Dedifferentiated amniotic fluid mesenchymal stem cell (primary cell): ENCODE data around the gene MACROD2.

Experiments used
- DNase-seq: peaks from one replicate; pipeline ENCODE4 v3.0.0-alpha.2; 2016; ENCODE audit errors: extremely low spot score

Gene MACROD2

GRCh38 chr20:14062786-14063185 lies 67.5 kb downstream of the MACROD2 start:
- DNase-seq, result no peak

GRCh38 chr20:14064333-14064732 lies 69.0 kb downstream of the MACROD2 start:
- no peak for DNase-seq

- DNase-seq, result no peak
Observed at GRCh38 chr20:14064921-14065320, 69.6 kb downstream of the MACROD2 start.

GRCh38 chr20:14065774-14066173 lies 70.5 kb downstream of the MACROD2 start:
- DNase-seq, result no peak

GRCh38 chr20:14067603-14068002 lies 72.3 kb downstream of the MACROD2 start:
- DNase-seq, result no peak

- no peak for DNase-seq
Observed at GRCh38 chr20:14069796-14070195, 74.5 kb downstream of the MACROD2 start.

- DNase-seq, result no peak
Observed at GRCh38 chr20:14093652-14094051, 98.3 kb downstream of the MACROD2 start.

- no peak for DNase-seq
Observed at GRCh38 chr20:14098261-14098660, 102.9 kb downstream of the MACROD2 start.

GRCh38 chr20:14113416-14113815 lies 118.1 kb downstream of the MACROD2 start:
- no peak for DNase-seq

- no peak for DNase-seq
Observed at GRCh38 chr20:14114065-14114704, 118.9 kb downstream of the MACROD2 start.

- DNase-seq, result no peak
Observed at GRCh38 chr20:14116037-14116436, 120.7 kb downstream of the MACROD2 start.

GRCh38 chr20:14117768-14118167 lies 122.5 kb downstream of the MACROD2 start:
- no peak for DNase-seq

- no peak for DNase-seq
Observed at GRCh38 chr20:14126856-14127255, 131.5 kb downstream of the MACROD2 start.

- no peak for DNase-seq
Observed at GRCh38 chr20:14127514-14128223, 132.4 kb downstream of the MACROD2 start.

- no peak for DNase-seq
Observed at GRCh38 chr20:14134004-14134403, 138.7 kb downstream of the MACROD2 start.

- peak; percentile 44 for DNase-seq
Observed at GRCh38 chr20:14142171-14142570, 146.9 kb downstream of the MACROD2 start.

- DNase-seq, result peak; percentile 58
Observed at GRCh38 chr20:14142964-14143627, 147.8 kb downstream of the MACROD2 start.

GRCh38 chr20:14148042-14148441 lies 152.7 kb downstream of the MACROD2 start:
- DNase-seq, result no peak

GRCh38 chr20:14155361-14155760 lies 160.0 kb downstream of the MACROD2 start:
- no peak for DNase-seq

GRCh38 chr20:14178528-14178927 lies 183.2 kb downstream of the MACROD2 start:
- DNase-seq, result no peak

- no peak for DNase-seq
Observed at GRCh38 chr20:14178952-14179351, 183.6 kb downstream of the MACROD2 start.

GRCh38 chr20:14189794-14190402 lies 194.6 kb downstream of the MACROD2 start:
- DNase-seq, result peak; percentile 61

GRCh38 chr20:14191559-14191958 lies 196.2 kb downstream of the MACROD2 start:
- no peak for DNase-seq
